Subcutaneous adipose tissue (tissue), 4 donors: ENCODE results near the gene DUOX2. TPM values are rescaled to one million over a fixed set of nuclear protein-coding genes. Genes with fewer than 3 reads are reported as not detected.

Experiments
- CTCF ChIP-seq: fragments of 450-650 bp; IDR thresholded peaks from one replicate; pipeline ENCODE4 v1.5.1; 2016; ENCODE audit warnings: low read depth, mild to moderate bottlenecking, control low read depth, antibody characterized with exemption, moderate library complexity
- total RNA-seq, 4 donors: library from RNA; depleted of rRNA; stranded (reverse); fragments of >200 nt; gene quantifications; one replicate each; pipeline ENCODE4 v1.1.0, GENCODE V29; 2016

The DUOX2 gene
- total RNA-seq, 4 donors from 2014 or later = under 0.01 to 0.22 (median under 0.01) TPM; not detected in 1

GRCh38 chr15:45151998-45152828 is 38.2 kb upstream of the DUOX2 start:
- no peak for TF ChIP-seq CTCF

GRCh38 chr15:45150997-45151396 is 37.0 kb upstream of the DUOX2 start:
- no peak for TF ChIP-seq CTCF

GRCh38 chr15:45150481-45150880 is 36.5 kb upstream of the DUOX2 start:
- TF ChIP-seq CTCF = no peak

GRCh38 chr15:45149060-45149459 is 35.1 kb upstream of the DUOX2 start:
- no peak for TF ChIP-seq CTCF

GRCh38 chr15:45148076-45149059 is 34.4 kb upstream of the DUOX2 start:
- no peak for TF ChIP-seq CTCF

- TF ChIP-seq CTCF = no peak
Measured at GRCh38 chr15:45147606-45148005, 33.6 kb upstream of the DUOX2 start.

- TF ChIP-seq CTCF = no peak
Measured at GRCh38 chr15:45146405-45146804, 32.4 kb upstream of the DUOX2 start.
